Forelimb muscle (tissue), 1 donor: ENCODE data around the gene TBXAS1. TPM values are rescaled to one million over a fixed set of nuclear protein-coding genes. Genes with fewer than 3 reads are reported as not detected.

Experiments
- DNase-seq: peaks from one replicate; pipeline ENCODE4 v3.0.0-alpha.2; 2013; ENCODE audit warnings: low read depth
- polyA plus RNA-seq: library from polyadenylated mRNA; unstranded; fragments of 120-200 nt; gene quantifications from one replicate; pipeline ENCODE4 v1.2.1, GENCODE V29; 2013; ENCODE audit not compliant: insufficient read length

The TBXAS1 gene
- polyA plus RNA-seq, 1 donor: 2.8 TPM

- no peak for DNase-seq
Observed at GRCh38 chr7:140021603-140022002, 192.5 kb downstream of the TBXAS1 start.

DNA sequence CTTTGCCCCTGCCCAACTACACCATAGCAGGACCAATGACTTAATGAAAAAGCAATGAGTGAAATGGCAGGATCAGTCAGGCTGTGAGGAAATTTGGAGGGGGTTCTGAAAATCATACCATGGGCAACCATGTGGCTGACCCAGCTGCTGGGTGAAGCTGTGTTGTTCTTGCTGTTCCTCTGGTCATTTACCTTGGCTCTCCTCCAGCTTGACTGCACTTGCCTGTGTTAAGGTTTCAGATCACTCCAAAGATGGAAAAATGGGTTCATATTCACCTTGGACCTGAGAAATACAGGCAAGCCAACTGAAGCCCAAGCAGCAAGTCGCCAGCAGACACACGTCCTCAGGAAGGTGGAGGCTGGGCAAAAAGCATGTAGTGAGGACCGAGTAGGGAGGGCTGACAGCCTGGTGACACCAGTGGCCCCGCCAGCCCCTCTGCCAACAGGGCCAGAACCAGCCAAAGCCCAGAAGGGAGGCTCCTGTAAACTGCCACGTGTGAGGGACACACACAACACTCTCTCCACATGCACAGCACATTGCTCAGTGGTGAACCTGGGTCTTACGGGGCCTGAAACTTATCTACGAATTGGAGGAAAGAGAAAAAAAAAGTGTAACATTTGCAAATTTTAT lies 193.6 kb downstream of the TBXAS1 start:
- no peak for DNase-seq

DNA sequence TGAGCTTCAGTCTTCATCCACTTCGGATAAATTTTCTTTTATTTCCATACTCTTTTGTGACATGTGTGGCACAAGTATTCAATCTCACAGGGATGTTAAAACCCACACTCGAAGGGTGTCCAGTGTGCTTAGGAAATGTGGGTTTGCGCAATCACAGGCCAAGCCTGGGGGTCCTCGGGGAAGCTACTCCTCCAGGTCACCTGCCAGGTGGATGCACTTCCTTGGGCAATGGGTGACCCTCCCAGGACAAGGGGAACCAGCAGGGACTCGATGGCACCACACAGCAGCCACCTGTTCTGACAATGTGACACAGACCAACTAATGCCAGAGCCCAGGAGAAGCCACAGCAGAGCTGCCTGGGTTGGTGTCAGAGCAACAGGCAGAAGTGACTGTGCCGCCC lies 194.7 kb downstream of the TBXAS1 start:
- no peak for DNase-seq

- DNase-seq: no peak
Observed at GRCh38 chr7:140024585-140024984, 195.5 kb downstream of the TBXAS1 start.

DNA sequence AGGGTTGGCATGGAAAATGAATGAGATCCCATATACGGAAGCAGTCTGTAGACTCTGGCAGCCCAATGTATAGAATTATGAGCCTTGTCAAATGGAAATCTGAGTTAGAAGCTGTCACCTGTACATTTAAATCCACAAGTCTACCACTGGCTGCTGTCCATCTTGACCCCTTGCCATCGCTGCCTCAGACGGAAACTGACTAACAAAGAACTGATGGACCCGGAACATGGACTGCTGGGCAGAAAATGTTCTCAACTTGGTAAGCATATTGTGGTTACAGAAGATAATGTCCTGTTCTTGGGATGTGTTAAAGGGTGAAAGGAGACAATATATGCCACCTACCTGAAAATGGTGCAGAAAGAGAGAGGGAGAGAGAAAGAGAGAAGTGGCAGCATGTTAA lies 196.2 kb downstream of the TBXAS1 start:
- DNase-seq: no peak

- no peak for DNase-seq
Observed at GRCh38 chr7:140025814-140026433, 196.9 kb downstream of the TBXAS1 start.

DNA sequence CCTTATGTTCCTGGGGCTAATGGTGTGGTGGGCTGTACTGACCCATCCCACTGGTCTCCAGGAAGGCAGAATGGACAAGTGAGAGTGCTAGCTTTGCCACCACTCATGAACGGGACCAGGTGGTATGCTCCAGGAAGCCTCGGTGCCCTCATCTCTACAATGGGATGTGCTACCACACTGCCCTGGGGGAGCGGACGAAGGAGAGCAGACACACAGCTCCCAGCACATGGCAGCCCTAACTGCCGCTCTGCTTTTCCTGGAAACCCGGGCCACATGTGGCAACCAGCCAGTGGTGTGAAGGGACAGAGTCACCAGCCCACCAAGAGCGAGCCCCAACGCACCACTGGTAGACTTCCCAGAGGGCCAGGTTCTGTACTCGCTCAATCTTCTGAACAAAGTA lies 197.9 kb downstream of the TBXAS1 start:
- no peak for DNase-seq

- no peak for DNase-seq
Observed at GRCh38 chr7:140027858-140028257, 198.8 kb downstream of the TBXAS1 start.

DNA sequence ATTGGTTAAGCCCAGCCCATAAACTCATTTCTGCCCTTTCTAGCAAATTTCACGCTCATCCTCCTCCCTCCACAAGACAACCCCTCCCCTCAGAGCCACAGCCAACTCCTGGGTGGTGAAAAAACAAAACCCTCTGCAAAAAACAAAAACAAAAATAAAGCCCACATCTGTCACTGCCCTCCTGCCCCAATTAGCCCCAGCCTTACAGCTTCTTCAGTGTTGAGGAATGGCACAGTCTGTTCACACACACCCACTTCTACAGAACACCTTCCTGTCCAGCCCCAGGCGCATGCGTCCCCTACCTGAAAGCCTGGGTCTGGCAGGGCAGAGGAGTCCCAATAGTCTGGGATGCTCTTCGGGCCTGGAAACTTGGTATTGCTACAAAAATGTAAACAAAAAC lies 199.2 kb downstream of the TBXAS1 start:
- no peak for DNase-seq

- DNase-seq: no peak
Observed at GRCh38 chr7:140029072-140029471, 200.0 kb downstream of the TBXAS1 start.

DNA sequence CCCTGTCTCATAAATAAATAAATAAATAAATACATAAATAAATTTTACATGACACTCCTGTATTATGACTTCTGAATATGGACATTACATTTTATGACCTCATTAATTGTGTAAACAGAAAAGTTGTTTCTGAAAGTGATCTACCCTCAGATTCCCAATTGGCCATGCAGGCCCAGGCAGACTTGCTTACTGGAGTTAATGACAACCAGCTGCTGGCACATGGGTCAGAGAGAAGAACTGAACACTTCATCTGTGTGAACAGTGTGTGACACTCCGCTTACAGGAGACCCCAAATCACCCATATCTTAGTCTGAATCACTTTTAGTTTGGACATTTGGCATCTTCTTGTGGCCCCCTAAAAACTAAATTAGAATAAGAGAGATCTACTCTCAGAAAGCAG lies 202.3 kb downstream of the TBXAS1 start:
- no peak for DNase-seq

DNA sequence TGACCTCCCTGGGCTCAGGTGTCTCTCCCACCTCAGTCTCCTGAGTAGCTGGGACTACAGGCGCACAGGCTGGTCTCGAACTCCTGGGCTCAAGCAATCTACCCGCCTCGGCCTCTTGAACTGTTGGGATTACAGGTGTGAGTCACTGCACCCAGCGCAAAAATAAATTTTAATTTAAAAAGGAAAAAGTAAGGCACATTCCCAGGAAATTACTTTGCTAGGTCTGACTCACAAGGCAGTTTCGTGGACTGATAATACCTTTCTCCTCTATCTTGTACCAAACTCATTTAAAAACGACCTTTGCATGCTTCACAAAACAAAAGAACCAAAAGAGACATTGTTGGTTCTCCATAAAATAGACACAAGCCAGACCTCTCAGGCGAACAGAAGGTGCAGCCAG lies 204.0 kb downstream of the TBXAS1 start:
- DNase-seq: no peak

- no peak for DNase-seq
Observed at GRCh38 chr7:140033779-140034363, 204.8 kb downstream of the TBXAS1 start.

DNA sequence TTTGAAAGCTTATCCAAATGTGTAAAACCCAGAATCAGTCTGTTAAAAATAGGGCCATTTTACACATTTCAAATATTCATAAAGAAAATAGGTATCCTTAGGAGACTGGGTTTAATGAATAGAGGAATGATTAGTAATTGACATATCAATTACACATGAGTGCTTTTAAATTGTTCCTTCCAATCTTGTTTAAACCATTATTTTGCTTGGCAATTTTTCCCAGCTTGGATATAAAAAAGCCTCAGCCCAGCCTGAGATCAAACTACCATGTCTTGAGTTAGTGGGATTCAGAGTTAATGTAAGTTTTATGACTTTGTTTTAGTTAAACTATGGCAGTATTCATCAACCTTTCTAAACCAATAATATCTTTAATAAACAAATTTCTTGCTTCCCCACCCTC lies 205.4 kb downstream of the TBXAS1 start:
- DNase-seq: no peak

DNA sequence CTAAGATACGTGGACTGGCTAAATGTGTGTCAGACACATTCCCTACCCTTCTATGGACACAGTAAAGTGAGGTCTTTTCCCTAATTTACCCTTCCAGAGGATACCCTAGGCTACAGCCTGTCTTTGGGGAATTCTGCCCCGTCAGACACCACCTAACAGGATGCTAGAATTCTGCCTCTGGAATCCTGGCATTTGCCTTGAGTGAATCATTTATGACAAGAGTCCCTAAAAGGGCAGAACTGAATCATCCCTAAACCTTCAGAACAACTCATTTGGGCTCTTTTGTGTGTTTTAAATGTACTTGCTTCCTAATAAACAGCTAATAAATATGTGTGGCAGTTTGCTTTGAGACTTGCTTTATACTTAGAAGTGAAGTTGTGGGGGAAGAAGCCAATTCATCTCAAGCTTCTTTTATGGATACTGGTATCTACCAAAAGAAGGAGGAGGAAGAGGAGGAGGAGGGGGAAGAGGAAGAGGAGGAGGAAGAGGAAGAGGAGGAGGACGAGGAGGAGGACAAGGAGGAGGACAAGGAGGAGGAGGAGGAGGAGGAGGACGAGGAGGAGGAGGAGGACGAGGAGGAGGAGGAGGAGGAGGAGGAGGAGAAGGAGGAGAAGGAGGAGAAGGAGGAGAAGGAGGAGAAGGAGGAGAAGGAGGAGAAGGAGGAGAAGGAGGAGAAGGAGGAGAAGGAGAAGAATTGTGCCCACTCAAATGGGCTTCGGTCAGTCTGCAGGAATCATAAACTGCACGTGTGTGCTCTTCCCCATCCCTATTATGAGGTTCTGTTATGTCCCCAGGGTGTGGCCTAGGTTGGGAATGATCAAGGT lies 206.5 kb downstream of the TBXAS1 start:
- DNase-seq: no peak

- DNase-seq: no peak
Observed at GRCh38 chr7:140036224-140036962, 207.3 kb downstream of the TBXAS1 start.

DNA sequence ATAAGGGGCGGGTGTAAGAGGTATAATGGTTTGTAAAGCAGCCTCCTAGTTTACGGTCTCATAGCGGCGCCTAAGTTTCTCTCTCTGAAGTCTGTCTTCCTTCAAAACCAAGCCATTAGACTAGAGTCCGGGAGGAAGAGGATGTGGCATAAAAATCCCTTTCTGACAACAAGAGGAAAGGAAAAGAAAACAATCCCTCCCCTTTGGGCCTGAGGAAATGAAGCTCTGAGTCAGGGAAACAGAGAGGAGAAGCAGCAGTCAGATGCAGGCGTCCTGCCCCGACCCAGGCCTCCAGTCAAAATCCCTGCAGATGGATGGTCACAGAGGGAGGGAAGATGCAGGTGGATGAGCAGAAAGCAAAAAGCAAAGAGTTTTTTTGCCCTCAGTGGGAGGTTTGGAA lies 210.0 kb downstream of the TBXAS1 start:
- DNase-seq: no peak

DNA sequence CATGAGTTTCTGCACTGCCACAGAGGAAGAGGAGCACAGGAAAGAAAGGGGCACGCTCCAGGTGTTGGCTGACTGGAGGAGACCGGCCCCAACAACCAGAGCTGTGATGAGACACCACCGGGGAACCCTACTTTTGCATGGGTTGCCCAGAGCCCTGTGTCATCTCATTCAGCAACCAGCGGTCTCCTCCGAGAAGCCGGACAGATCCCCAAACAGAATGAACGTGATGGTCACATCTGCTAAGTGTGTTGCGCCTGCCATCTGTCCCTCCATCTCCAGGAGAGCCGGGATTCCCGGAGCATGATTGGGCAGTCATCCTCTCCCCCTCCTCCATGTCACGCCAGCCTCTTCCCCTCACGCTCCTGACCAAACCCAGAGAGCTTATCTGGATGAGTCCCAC lies 210.8 kb downstream of the TBXAS1 start:
- no peak for DNase-seq

DNA sequence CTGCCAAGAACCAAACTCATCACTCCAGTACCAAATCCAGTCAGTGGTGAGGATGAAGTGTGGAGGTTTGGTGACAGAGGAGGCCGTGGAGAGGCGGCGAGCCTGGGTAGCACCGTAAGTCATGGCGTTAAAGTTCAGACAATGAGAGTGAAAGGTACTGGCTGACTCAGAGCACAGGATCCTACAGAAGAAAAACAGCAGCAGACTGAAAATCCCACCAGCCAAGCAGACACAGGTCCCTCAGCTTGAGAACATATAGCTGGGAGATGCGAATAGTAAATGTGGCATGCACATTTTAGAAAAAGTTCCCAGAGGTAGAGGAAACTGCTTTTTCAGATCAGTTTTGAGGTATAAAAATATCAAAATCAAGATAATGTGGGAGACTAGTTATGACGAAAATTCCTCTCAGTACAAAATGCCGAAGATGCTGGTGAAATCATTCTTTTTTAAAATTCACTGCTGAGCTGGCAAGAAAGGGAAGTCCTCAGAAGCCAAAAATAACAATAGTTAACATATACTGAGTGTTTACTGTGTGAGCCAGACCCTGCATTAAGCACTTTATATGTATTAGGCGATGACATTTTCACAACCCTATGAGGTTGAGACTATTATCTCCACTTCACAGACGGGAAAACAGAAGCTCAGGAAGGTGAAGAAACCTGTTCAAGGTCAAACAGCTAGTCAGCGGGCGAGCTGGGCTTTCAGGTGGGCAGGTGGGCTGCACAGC lies 212.8 kb downstream of the TBXAS1 start:
- no peak for DNase-seq

- DNase-seq: no peak
Observed at GRCh38 chr7:140042386-140042670, 213.3 kb downstream of the TBXAS1 start.

GRCh38 chr7:140044251-140044650 lies 215.2 kb downstream of the TBXAS1 start:
- no peak for DNase-seq
